Testis (tissue), 3 donors: Measurements from ENCODE around the gene PMEPA1. TPM values are rescaled to one million over a fixed set of nuclear protein-coding genes. Genes with fewer than 3 reads are reported as not detected.

Experiments used
- DNase-seq: peaks from one replicate; pipeline ENCODE4 v3.0.0-alpha.2; 2019
- H3K27ac ChIP-seq, 2 donors: fragments of 200-600 bp; sonication (generic); one replicate each; pipeline ENCODE4 v1.5.1; 2019
- H3K27me3 ChIP-seq: fragments of 200-600 bp; sonication (generic); one replicate; pipeline ENCODE4 v1.5.1; 2019
- H3K36me3 ChIP-seq: fragments of 200-600 bp; sonication (generic); one replicate; pipeline ENCODE4 v1.5.1; 2017; ENCODE audit warnings: low read depth; ENCODE audit errors: missing control alignments
- H3K4me1 ChIP-seq: fragments of 200-600 bp; sonication (generic); one replicate; pipeline ENCODE4 v1.5.1; 2019
- H3K4me3 ChIP-seq, 2 donors: fragments of 200-600 bp; sonication (generic); one replicate each; pipeline ENCODE4 v1.5.1; 2017 to 2019
- H3K9me3 ChIP-seq: fragments of 200-600 bp; sonication (generic); one replicate; pipeline ENCODE4 v1.5.1; 2017
- POLR2A ChIP-seq: fragments of 450-650 bp; IDR thresholded peaks from one replicate; pipeline ENCODE4 v1.6.1; 2017; ENCODE audit warnings: antibody characterized with exemption, mild to moderate bottlenecking, moderate library complexity
- WGBS, 2 donors: methylation state at CpG; one replicate each; pipeline ENCODE4 v1.1.5; 2018; 5-methylcytosine and 5-hydroxymethylcytosine counted together
- intact Hi-C: fragments of 100-400 bp; cut with DNase I; formaldehyde crosslinking; loops from one replicate; pipeline ENCODE4 v1.15.1; 2023; ENCODE audit warnings: low total_unique reads
- polyA plus RNA-seq: library from polyadenylated mRNA; stranded (reverse); fragments of 350-450 nt; fragmentation: Illumina TruSeq; extraction: RNeasy Lipid Tissue Mini Kit (QIAGEN cat#74804); gene quantifications from one replicate; pipeline ENCODE4 v1.2.3, GENCODE V29; 2014; ENCODE audit warnings: low read depth, low replicate concordance; ENCODE audit not compliant: insufficient read depth
- total RNA-seq, 2 donors: library from RNA; depleted of rRNA; stranded (reverse); fragments of >200 nt; gene quantifications; one replicate each; pipeline ENCODE4 v1.2.3, GENCODE V29; 2016
- TF ChIP-seq, protein P1 (sequence below), 3 experiments: fragments of 450-650 bp in 2 of 3; fragments of 200-600 bp in 1 of 3; sonication (generic) in 1 of 3; IDR thresholded peaks; one replicate each; pipeline ENCODE4 v1.5.1; 2016 to 2019; ENCODE audit warnings: antibody characterized with exemption in 3 of 3, mild to moderate bottlenecking in 2 of 3, moderate library complexity in 1 of 3

The PMEPA1 gene
- total and polyA plus RNA-seq, 3 donors from 2014 or later = 8.1 to 16.8 (median 12.1) TPM

DNA sequence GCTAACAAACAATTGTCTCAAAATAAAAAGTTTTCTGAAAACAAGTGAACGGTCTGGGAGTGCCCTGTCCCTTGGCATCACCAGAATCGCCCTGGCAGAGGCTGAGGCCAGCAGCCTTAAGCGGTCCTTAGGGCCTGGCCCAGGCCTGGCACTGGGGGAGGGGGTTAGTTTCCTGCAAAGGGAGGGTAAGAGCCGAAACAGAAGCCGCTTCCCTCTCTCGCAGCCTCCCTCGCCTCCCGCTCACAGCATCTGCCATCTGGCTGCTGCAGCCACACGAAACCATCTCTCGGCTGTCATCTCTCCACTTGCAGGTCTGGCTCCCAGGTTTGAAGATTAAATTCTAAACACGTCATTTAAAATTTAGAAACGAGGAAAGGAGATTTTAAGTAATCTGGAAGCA is 31.5 kb downstream of the PMEPA1 start:
- intact Hi-C loops = no loop called here
- Histone ChIP-seq H3K27me3 (no peaks in the 10 kb centered on the region), H3K27ac (no peak overlapping the region), H3K4me1 (peaks cover 4% of the 10 kb centered on the region), H3K4me3 (no peak overlapping the region), H3K36me3 (no peaks in the 10 kb centered on the region), H3K9me3 (no peaks in the 10 kb centered on the region)
- 74 to 82% methylated on average over 12 of the region's 12 CpGs for WGBS, 2 donors
- no peak for TF ChIP-seq POLR2A
- TF ChIP-seq, protein P1, sequence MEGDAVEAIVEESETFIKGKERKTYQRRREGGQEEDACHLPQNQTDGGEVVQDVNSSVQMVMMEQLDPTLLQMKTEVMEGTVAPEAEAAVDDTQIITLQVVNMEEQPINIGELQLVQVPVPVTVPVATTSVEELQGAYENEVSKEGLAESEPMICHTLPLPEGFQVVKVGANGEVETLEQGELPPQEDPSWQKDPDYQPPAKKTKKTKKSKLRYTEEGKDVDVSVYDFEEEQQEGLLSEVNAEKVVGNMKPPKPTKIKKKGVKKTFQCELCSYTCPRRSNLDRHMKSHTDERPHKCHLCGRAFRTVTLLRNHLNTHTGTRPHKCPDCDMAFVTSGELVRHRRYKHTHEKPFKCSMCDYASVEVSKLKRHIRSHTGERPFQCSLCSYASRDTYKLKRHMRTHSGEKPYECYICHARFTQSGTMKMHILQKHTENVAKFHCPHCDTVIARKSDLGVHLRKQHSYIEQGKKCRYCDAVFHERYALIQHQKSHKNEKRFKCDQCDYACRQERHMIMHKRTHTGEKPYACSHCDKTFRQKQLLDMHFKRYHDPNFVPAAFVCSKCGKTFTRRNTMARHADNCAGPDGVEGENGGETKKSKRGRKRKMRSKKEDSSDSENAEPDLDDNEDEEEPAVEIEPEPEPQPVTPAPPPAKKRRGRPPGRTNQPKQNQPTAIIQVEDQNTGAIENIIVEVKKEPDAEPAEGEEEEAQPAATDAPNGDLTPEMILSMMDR (IDR thresholded peaks at IDR 0.05) = no peak
- DNase-seq = no peak

DNA sequence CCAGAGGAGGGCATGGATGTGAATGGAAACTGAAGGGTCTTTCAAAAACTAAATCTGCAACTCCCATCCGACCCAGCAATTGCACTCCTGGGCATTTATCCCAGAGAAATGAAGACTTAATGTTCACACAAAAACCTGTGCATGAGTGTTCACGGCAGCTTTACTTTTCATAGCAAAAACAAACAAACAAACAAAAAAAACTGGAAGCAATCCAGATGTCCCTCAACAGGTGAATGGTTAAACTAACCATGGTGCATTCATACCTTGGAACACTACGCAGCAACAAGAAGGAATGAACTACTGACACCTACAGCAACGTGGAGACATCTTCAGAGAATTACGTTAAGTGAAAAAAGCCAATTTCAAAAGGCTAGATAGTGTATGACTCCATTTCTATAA is 32.2 kb downstream of the PMEPA1 start:
- no peak for TF ChIP-seq POLR2A
- TF ChIP-seq, protein P1 (IDR thresholded peaks at IDR 0.05) = no peak
- Histone ChIP-seq H3K4me3 (no peak overlapping the region), H3K4me1 (peaks cover 4% of the 10 kb centered on the region), H3K27me3 (no peaks in the 10 kb centered on the region), H3K9me3 (no peaks in the 10 kb centered on the region), H3K27ac (no peak overlapping the region), H3K36me3 (no peaks in the 10 kb centered on the region)
- WGBS, 2 donors = 80 to 88% methylated on average over 5 of the region's 5 CpGs
- intact Hi-C loops = no loop called here
- no peak for DNase-seq

DNA sequence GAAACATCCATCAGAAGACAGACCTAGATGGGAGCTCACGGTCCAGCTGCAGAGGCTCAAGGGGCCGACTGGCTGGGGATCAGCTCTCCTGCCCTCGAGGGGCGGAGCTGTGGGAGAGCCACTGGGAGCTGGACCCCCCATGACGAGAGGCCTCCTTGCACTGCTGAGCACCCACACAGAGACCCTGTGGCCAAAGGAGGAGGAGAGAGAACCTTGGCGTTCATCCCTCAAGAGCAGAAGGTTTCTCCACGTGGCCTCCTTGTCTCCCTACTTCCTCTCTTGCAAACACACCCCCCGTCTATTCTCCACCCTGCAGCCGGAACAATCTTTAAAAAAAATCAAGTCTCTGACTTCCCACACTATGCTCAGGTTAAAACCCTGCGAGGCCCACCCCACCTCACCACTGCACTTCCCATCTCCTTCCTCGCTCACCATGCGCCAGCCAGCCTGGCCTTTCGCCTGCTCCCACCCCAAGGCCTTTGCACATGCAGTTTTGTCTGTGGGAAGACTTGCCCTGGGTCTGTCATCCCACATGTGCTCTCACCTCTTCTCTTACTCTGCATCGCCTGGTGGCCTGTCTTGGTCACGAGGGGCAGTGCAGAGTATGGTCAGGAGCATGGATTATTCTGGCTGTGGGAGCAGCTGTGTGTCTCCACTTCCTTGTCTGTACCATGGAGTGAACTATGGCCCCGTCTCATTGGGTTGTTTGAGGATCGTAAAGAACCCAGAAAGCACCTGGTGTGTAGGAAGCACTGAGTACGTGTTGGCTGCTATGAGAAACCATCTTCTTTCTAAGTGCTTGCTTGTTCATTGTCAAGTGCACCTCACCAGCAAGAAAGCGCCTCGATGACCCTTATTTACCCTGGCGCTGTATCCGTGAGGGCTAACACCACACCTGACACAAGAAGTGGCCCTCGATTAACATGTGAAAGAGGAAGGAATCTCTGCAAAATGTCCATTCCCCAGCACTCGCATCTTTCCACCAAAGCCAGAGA is 32.9 kb downstream of the PMEPA1 start:
- H3K36me3 ChIP-seq = no peaks in the 10 kb centered on the region
- DNase-seq = no peak
- H3K4me3 ChIP-seq = no peak overlapping the region
- no peaks in the 10 kb centered on the region for H3K9me3 ChIP-seq
- no peak overlapping the region for H3K27ac ChIP-seq
- TF ChIP-seq POLR2A = no peak
- TF ChIP-seq, protein P1 (IDR thresholded peaks at IDR 0.05) = no peak
- intact Hi-C loops = no loop called here
- 69 to 80% methylated on average over 23 to 24 of the region's 24 CpGs for WGBS, 2 donors
- H3K27me3 ChIP-seq = no peaks in the 10 kb centered on the region
- H3K4me1 ChIP-seq = peaks cover 4% of the 10 kb centered on the region

DNA sequence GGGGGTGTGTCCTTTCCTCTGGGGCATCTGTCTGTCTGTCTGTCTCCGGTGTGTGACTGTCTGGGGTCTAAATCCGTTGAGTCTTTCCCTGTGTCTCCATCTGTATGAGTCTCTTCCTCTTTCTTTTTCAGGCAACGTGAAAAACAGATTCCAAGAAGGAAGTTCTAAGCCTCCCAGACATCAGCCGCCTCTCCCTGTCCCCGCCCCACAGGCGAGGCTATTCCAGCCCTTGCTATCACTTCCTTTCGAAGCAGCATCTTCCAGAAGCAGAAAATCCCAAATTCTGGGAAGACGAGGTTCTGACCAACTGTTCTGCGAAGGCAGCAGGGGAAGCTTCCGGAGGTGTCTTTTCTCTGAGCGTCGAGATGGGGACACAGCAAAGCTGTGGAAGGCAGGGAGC is 34.0 kb downstream of the PMEPA1 start:
- 80 to 83% methylated on average over 9 to 12 of the region's 12 CpGs for WGBS, 2 donors
- Histone ChIP-seq H3K4me1 (peaks cover 4% of the 10 kb centered on the region), H3K27me3 (no peaks in the 10 kb centered on the region), H3K4me3 (no peak overlapping the region), H3K9me3 (no peaks in the 10 kb centered on the region), H3K27ac (no peak overlapping the region), H3K36me3 (no peaks in the 10 kb centered on the region)
- DNase-seq = no peak
- intact Hi-C loops = no loop called here
- TF ChIP-seq, protein P1 (IDR thresholded peaks at IDR 0.05) = no peak
- no peak for TF ChIP-seq POLR2A
